Measurements from ENCODE around the gene DUSP8.

The DUSP8 gene

GRCh38 chr11:1528710-1529109 lies 43.4 kb downstream of the DUSP8 start:
- no peaks in the 10 kb centered on the region for H3K9me3 ChIP-seq
- intact Hi-C loops (cut with DNase I; ENCODE audit: low total_unique reads): loop anchor here (10.0 kb wide), 1 partner anchor 254 kb away; no protein-coding TSS in a partner anchor
- H3K4me3 ChIP-seq: no peak overlapping the region
- no peaks in the 10 kb centered on the region for H3K36me3 ChIP-seq
- no peak for TF ChIP-seq CTCF (IDR thresholded peaks at IDR 0.05)
- no peak for DNase-seq
- H3K27ac ChIP-seq: no peak overlapping the region
- H3K27me3 ChIP-seq: no peaks in the 10 kb centered on the region
- H3K4me1 ChIP-seq: peaks cover 0 to 50% (median 30%) of the 10 kb centered on the region in 4 donors

- no peak overlapping the region for H3K4me3 ChIP-seq
- no peaks in the 10 kb centered on the region for H3K27me3 ChIP-seq
- H3K4me1 ChIP-seq: peaks cover 0 to 31% (median 18%) of the 10 kb centered on the region in 4 donors
- intact Hi-C loops (cut with DNase I; ENCODE audit: low total_unique reads): loop anchor here (10.0 kb wide), 1 partner anchor 252 kb away; no protein-coding TSS in a partner anchor
- no peak overlapping the region for H3K27ac ChIP-seq
- H3K9me3 ChIP-seq: no peaks in the 10 kb centered on the region
- no peaks in the 10 kb centered on the region for H3K36me3 ChIP-seq
- TF ChIP-seq CTCF (IDR thresholded peaks at IDR 0.05): no peak
- DNase-seq: no peak
These were observed 45.3 kb downstream of the DUSP8 start for GRCh38 chr11:1526785-1527184.

GRCh38 chr11:1523779-1524178 lies 48.3 kb downstream of the DUSP8 start:
- intact Hi-C loops (cut with DNase I; ENCODE audit: low total_unique reads): loop anchor here (10.0 kb wide), 1 partner anchor 249 kb away; no protein-coding TSS in a partner anchor
- H3K4me3 ChIP-seq: no peak overlapping the region

GRCh38 chr11:1523077-1523476 lies 49.0 kb downstream of the DUSP8 start:
- H3K27me3 ChIP-seq: no peaks in the 10 kb centered on the region
- peaks cover 0 to 25% (median 19%) of the 10 kb centered on the region in 4 donors for H3K4me1 ChIP-seq
- no peaks in the 10 kb centered on the region for H3K36me3 ChIP-seq
- H3K4me3 ChIP-seq: no peak overlapping the region
- TF ChIP-seq CTCF (IDR thresholded peaks at IDR 0.05): no peak
- intact Hi-C loops (cut with DNase I; ENCODE audit: low total_unique reads): loop anchor here (10.0 kb wide), 1 partner anchor 248 kb away; no protein-coding TSS in a partner anchor
- H3K9me3 ChIP-seq: no peaks in the 10 kb centered on the region
- H3K27ac ChIP-seq: no peak overlapping the region
- no peak for DNase-seq

More at GRCh38 chr11:1523779-1524178, 48.3 kb downstream of the DUSP8 start:
- no peaks in the 10 kb centered on the region for H3K9me3 ChIP-seq
- no peak overlapping the region for H3K27ac ChIP-seq
- no peak for TF ChIP-seq CTCF (IDR thresholded peaks at IDR 0.05)
- no peaks in the 10 kb centered on the region for H3K27me3 ChIP-seq
- no peaks in the 10 kb centered on the region for H3K36me3 ChIP-seq
- DNase-seq: no peak
- H3K4me1 ChIP-seq: peaks cover 0 to 28% (median 19%) of the 10 kb centered on the region in 4 donors

- TF ChIP-seq CTCF (IDR thresholded peaks at IDR 0.05): no peak
- Histone ChIP-seq H3K4me1 (peaks cover 0 to 36% (median 21%) of the 10 kb centered on the region in 4 donors), H3K27me3 (no peaks in the 10 kb centered on the region), H3K4me3 (no peak overlapping the region), H3K27ac (no peak overlapping the region), H3K36me3 (no peaks in the 10 kb centered on the region), H3K9me3 (no peaks in the 10 kb centered on the region)
- no peak for DNase-seq
- intact Hi-C loops (cut with DNase I; ENCODE audit: low total_unique reads): loop anchor here (10.0 kb wide), 1 partner anchor 247 kb away; no protein-coding TSS in a partner anchor
These were observed 50.0 kb downstream of the DUSP8 start for GRCh38 chr11:1522081-1522424.

Measured in tibial artery (tissue), 4 donors.